Subcutaneous adipose tissue (tissue), 4 donors: ENCODE data around the gene FBXO11. TPM values are rescaled to one million over a fixed set of nuclear protein-coding genes. Genes with fewer than 3 reads are reported as not detected.

ENCODE experiments used
- CTCF ChIP-seq: fragments of 450-650 bp; IDR thresholded peaks from one replicate; pipeline ENCODE4 v1.5.1; 2016; ENCODE audit warnings: low read depth, mild to moderate bottlenecking, control low read depth, antibody characterized with exemption, moderate library complexity
- total RNA-seq, 4 donors: library from RNA; depleted of rRNA; stranded (reverse); fragments of >200 nt; gene quantifications; one replicate each; pipeline ENCODE4 v1.1.0, GENCODE V29; 2016

Gene FBXO11
- total RNA-seq, 4 donors from 2014 or later: 66.3 to 90.7 (median 70.4) TPM

- TF ChIP-seq CTCF: no peak
Observed at GRCh38 chr2:47892338-47892730, 14.0 kb downstream of the FBXO11 start.

- no peak for TF ChIP-seq CTCF
Observed at GRCh38 chr2:47891369-47892337, 14.6 kb downstream of the FBXO11 start.

GRCh38 chr2:47890711-47891368 lies 15.5 kb downstream of the FBXO11 start:
- TF ChIP-seq CTCF: no peak

- TF ChIP-seq CTCF: no peak
Observed at GRCh38 chr2:47888581-47889280, 17.6 kb downstream of the FBXO11 start.

- no peak for TF ChIP-seq CTCF
Observed at GRCh38 chr2:47876912-47877311, 29.4 kb downstream of the FBXO11 start.

GRCh38 chr2:47872941-47873340 lies 33.4 kb downstream of the FBXO11 start:
- TF ChIP-seq CTCF: no peak
